ENCODE results near the gene IPO5. TPM values are rescaled to one million over a fixed set of nuclear protein-coding genes. Genes with fewer than 3 reads are reported as not detected.
"Not testable (repeated sequence)": the region's sequence is repeated elsewhere in the genome, so short reads cannot be mapped to it uniquely, and the experiment has no call there.

The IPO5 gene
- total and polyA plus RNA-seq, 3 donors from 2014 or later: 231 to 465 (median 323) TPM

DNA sequence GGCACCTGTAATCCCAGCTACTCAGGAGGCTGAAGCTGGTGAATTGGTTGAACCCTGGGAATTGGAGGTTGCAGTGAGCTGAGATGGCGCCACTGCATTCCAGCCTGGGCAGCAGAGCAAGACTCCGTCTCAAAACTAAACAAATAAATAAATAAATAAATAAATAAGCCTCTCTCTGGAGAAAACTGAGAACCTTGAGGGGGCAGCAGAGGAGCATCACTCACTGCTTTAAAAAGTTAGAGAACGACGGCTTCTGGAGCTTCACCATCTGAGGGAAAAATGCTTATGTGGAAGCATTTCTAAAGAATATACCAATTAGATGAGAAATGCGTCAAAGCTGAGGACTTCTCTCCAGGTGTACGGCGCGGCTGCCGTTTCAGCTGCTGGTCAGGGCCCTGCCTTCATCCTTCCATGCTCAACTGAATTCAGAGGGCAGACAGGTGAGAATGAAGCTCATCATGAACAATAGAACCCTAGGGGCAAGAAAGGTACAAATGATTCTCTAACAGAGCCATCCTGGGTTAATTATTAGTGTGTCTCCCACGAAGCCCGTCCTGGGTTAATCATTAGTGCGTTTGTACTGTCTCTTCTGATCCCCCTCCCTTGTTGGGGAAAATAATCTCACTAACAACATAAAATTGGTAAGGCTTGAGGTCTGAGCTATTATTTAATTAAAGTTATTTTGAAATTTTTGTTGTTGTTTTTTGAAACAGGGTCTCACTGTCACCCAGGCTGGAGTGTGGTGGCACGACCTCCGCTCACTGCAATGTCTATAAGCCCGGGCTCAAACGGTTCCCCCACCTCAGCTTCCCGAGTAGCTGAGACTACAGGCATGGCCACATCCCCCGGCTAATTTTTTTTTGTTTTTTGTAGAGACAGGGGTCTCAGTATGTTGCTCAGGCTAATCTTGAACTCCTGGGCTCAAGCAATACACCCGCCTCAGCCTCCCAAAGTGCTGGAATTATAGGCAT lies 80.1 kb downstream of the IPO5 start:
- intact Hi-C loops (cut with DNase I; ENCODE audit: low total_unique reads): no loop called here
- no peak overlapping the region for H3K27ac ChIP-seq
- no peaks in the 10 kb centered on the region for H3K9me3 ChIP-seq
- no peaks in the 10 kb centered on the region for H3K36me3 ChIP-seq (ENCODE audit: low read depth, missing control alignments)
- no peaks in the 10 kb centered on the region for H3K27me3 ChIP-seq
- peak; percentile 52 for DNase-seq
- peak in 2 of 3 experiments; percentile 25 for TF ChIP-seq CTCF (IDR thresholded peaks at IDR 0.05)
- no peak for TF ChIP-seq POLR2A (IDR thresholded peaks at IDR 0.05)
- WGBS, 2 donors: 52 to 57% methylated on average over 19 of the region's 19 CpGs
- H3K4me3 ChIP-seq: no peak overlapping the region
- H3K4me1 ChIP-seq: no peaks in the 10 kb centered on the region

GRCh38 chr13:98035373-98035772 lies 81.9 kb downstream of the IPO5 start:
- Histone ChIP-seq H3K4me3 (no peak overlapping the region), H3K4me1 (no peaks in the 10 kb centered on the region), H3K36me3 (ENCODE audit: low read depth, missing control alignments) (no peaks in the 10 kb centered on the region), H3K27ac (no peak overlapping the region), H3K27me3 (no peaks in the 10 kb centered on the region), H3K9me3 (no peaks in the 10 kb centered on the region)
- DNase-seq: no peak
- WGBS, 2 donors: 65 to 69% methylated on average over 5 of the region's 5 CpGs
- intact Hi-C loops (cut with DNase I; ENCODE audit: low total_unique reads): no loop called here
- no peak for TF ChIP-seq CTCF (IDR thresholded peaks at IDR 0.05)

DNA sequence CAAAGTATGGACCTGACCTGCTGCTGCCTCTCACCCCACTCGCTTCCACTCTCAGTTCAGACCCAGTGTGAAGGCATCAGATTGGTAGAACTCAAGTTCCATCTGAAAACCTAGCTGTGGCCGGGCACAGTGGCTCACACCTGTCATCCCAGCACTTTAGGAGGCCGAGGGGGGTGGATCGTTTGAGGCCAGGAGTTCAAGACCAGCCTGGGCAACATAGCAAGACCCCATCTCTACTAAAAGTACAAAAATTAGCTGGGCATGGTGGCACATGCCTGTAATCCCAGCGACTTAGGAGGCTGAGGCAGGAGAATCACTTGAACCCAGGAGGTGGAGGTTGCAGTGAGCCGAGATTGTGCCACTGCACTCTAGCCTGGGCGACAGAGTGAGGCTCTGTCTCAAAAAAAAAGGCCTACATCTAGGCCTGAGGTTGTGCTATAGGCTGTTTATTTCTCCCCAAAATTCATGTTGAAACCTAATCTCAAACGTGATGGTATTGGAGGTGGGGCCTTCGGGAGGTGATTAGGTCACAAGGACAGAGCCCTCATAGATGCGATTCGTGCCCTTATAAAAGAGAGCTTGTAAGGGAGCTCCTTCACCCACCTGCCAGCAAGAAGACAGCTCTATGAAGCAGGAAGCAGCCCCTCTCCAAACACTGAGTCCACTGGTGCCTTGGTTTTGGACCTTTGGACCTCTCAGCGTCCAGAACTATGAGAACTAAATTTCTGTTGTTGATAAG lies 83.3 kb downstream of the IPO5 start:
- 89 to 92% methylated on average over 12 of the region's 12 CpGs for WGBS, 2 donors
- intact Hi-C loops (cut with DNase I; ENCODE audit: low total_unique reads); H3K9me3 ChIP-seq; H3K4me3 ChIP-seq; H3K36me3 ChIP-seq (ENCODE audit: low read depth, missing control alignments); H3K27ac ChIP-seq; H3K27me3 ChIP-seq; DNase-seq; H3K4me1 ChIP-seq: not testable (repeated sequence)

DNA sequence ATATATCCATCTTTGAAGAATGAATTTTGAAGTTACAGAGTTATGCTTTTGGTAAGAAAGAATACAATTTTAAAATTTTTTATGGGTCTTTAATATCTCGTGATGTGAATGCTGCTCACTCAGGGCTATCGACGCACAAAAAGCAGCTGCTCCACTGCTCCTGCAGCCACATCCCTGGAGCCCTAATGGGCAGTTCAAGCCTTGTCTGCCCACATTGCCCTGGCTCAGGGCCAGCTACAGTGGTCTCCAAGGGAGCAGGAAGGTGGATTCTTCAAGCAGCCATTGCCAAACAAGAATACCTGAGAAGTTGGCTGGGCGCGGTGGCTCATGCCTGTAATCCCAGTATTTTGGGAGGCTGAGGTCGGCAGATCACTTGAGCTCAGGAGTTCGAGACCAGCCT lies 85.8 kb downstream of the IPO5 start:
- intact Hi-C loops (cut with DNase I; ENCODE audit: low total_unique reads): no loop called here
- Histone ChIP-seq H3K4me3 (no peak overlapping the region), H3K9me3 (no peaks in the 10 kb centered on the region), H3K36me3 (ENCODE audit: low read depth, missing control alignments) (no peaks in the 10 kb centered on the region), H3K27me3 (no peaks in the 10 kb centered on the region), H3K4me1 (no peaks in the 10 kb centered on the region), H3K27ac (no peak overlapping the region)
- 95 to 97% methylated on average over 7 of the region's 7 CpGs for WGBS, 2 donors
- TF ChIP-seq CTCF (IDR thresholded peaks at IDR 0.05): no peak
- TF ChIP-seq POLR2A (IDR thresholded peaks at IDR 0.05): no peak
- DNase-seq: no peak

- Histone ChIP-seq H3K9me3 (no peaks in the 10 kb centered on the region), H3K27ac (no peak overlapping the region), H3K27me3 (no peaks in the 10 kb centered on the region), H3K4me1 (no peaks in the 10 kb centered on the region), H3K36me3 (ENCODE audit: low read depth, missing control alignments) (no peaks in the 10 kb centered on the region), H3K4me3 (no peak overlapping the region)
- DNase-seq: no peak
- TF ChIP-seq POLR2A (IDR thresholded peaks at IDR 0.05): no peak
- TF ChIP-seq CTCF (IDR thresholded peaks at IDR 0.05): no peak
- intact Hi-C loops (cut with DNase I; ENCODE audit: low total_unique reads): no loop called here
- 76 to 77% methylated on average over 10 of the region's 10 CpGs for WGBS, 2 donors
Measured at GRCh38 chr13:98039964-98040363, 86.5 kb downstream of the IPO5 start.

Data from testis (tissue), 3 donors.